T-helper 9 cell (primary cell): ENCODE measurements around the gene REELD1.

Experiments
- DNase-seq: peaks from one replicate; pipeline ENCODE4 v3.0.0-alpha.2; 2020

Gene REELD1

DNA sequence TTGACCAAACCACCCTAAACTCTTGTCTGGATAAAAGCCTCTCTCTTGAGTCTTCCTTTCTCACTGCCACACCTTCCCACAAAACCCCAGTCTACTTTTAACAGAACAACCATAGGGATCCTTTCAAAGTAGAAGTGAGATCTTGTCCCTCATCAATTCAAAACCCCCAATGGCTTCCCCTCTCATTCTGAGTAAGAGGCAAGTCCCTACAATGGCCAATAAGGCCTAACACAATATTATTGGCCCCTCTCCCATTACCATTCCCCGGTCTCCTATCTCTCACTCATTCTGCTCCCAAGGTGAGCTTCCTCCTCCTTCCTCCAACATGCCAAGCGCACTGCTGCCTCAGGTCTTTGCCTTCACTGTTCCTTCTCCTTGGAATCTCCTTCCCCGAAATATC lies 57.1 kb downstream of the REELD1 start:
- DNase-seq, result no peak

DNA sequence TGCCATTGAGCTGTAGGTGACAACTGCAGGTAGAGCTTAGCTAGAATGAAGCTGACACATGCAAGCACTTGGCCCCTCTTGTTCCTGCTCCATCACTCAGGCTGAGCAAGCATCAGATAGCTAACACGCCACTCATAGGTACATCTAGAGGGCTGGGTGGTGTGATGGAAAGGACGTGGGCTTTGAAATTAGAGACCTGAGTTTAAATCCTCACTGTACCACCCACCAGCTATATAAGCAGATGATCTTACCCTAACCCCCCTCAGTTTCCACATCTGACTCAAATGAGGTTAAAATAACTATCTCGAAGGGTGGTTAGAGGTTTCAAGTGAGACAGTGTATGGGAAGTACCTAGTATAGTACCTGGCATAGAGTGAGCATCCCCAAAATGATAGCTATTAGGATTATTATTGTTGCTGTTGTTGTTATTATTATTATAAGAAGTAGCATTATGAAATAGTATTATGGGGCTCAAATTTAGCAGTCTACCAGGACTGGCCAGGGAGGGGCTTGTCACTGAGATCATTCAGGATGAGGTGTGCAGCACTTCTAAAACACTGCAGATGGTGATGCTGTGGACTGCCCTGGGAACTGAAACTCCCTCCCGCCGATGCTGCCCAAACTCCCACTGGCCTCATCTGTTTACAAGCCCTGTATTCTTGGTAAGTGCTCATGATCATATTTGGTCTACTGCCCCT lies 59.0 kb downstream of the REELD1 start:
- no peak for DNase-seq

DNA sequence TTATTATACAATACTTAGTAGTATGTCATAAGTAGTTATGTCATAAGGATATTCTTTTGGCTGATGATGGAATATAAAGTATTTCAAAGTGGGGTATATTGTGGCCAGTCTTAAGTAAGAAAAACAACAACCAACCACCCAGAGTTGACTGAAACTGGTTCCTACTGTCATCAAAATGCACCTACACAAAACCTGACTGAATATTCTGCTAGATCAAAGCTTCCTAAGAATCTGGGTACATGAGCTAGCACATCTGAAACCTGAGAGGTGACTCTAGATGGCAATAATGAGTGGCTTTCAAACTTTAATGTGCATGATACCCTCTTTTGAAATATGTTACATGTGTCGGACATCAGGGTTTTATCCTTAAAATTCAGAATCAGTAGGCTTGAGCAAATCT lies 60.4 kb downstream of the REELD1 start:
- no peak for DNase-seq

DNA sequence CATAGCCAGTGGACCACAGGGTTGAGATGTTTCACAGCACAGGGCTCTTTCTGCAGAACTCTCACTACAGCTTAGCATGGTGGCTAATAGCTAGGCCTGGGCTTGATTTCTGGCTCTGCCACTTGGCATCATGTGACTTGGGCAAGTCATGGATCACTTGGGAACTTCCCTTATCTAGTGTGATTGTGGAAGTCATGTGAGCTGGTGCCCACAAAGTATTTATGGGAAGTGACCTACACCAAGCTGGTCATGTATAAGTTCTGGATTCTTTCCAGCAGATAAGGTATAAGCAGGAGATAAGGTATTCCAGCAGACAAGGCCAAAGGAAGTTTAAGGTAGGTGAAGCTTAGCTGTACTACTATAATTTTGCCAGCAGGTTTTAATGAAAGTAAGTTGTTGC lies 61.0 kb downstream of the REELD1 start:
- no peak for DNase-seq

DNA sequence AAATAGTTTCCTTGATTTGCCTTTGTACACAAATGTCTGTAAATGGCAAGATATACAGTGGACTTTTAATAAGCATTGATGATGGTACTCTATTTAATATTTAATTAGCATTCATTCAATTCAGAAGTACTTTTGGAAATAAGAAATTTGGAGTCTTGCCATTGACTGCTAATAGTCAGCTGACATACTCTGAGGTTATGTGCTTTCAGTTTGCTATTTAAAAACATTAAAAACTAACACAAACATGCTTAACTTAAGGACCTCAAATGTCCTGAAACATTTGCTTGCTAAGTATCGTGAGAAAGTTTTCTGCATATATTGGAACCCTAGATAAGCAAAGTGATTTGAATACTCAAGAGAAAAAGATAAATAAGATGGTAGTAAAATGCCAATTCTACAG lies 64.6 kb downstream of the REELD1 start:
- DNase-seq, result no peak
